HG03064 (cell line): ENCODE measurements around the gene KRT14.

ENCODE experiments used
- ATAC-seq: cut with Tn5 transposase; IDR thresholded peaks from one replicate; pipeline ENCODE4 v1.9.1; 2021; ENCODE audit warnings: low read depth; ENCODE audit not compliant: unreplicated experiment

The KRT14 gene

DNA sequence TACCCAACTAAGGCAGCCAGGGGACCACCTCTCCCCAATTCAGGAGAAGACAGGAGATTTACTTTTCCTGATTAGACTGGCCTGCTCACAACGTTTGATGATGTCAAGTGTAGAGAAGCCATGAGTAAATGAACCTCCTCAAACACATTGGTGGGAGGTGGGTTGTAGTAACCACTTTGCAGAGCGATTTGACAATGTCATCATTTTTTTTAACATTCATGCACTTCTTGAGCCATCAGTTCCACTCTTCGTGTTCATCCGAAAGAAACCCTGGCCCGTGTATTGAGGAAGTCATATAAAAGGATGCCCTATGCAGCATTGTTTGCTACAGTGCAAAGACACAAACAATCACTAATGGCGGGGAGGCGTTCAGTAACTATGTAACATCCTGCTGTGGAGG lies 53.1 kb downstream of the KRT14 start:
- ATAC-seq: no peak

DNA sequence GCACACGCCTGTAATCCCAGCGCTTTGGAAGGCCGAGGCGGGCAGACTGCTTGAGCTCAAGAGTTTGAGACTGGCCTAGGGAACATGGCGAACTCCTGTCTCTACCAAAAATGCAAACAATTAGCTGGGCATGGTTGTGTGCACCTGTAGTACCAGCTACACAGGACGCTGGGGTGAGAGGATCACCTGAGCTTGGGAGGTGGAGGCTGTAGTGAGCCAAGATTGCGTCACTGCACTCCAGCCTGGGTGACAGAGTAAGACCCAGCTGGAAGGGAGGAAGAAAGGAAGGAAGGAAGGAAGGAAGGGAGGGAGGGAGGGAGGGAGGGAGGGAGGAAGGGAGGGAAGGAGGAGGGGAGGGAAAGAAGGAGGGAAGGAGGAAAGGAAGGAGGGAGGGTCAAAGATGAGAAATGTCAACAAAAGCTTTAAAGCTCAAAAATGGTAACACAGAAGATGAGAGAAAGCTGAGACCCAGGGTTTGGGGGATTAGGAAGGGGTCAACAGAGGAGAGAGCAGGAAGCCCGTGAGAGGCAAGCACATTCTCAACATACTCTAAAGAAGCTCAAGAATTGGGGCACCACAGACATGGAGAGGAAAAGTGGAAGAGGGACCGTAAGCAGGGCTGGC lies 53.6 kb downstream of the KRT14 start:
- no peak for ATAC-seq
